Activated T-cell treated with anti-CD3 and anti-CD28 coated beads, Interleukin-2, amount 50 U/mL, for 72 hours (primary cell): ENCODE data around the gene MRGPRG. TPM values are rescaled to one million over a fixed set of nuclear protein-coding genes. Genes with fewer than 3 reads are reported as not detected.

ENCODE experiments used
- ATAC-seq, 2 donors: fragments of 150-1000 bp; cut with Tn5 transposase; replicated peaks in 1 of 2; 2 replicates each; pipeline ENCODE4 v1.10.0; 2021; ENCODE audit warnings: moderate library complexity in 2 of 2, mild to moderate bottlenecking in 1 of 2
- DNase-seq, 2 donors: peaks; one replicate each; pipeline ENCODE4 v3.0.0; 2021 to 2022; ENCODE audit warnings: mixed read lengths in 1 of 2
- H3K27ac Mint-ChIP-seq: one replicate; pipeline ENCODE4 v1.8.0; 2022; ENCODE audit warnings: mild to moderate bottlenecking, moderate library complexity, mixed read lengths
- H3K27me3 Mint-ChIP-seq: one replicate; pipeline ENCODE4 v1.8.0; 2022; ENCODE audit warnings: low read depth, mixed read lengths
- H3K36me3 Mint-ChIP-seq, 2 donors: one replicate each; pipeline ENCODE4 v1.8.0; 2022; ENCODE audit warnings: mixed read lengths in 2 of 2, mild to moderate bottlenecking in 1 of 2; ENCODE audit not compliant: insufficient read depth in 2 of 2
- H3K4me1 Mint-ChIP-seq: one replicate; pipeline ENCODE4 v1.8.0; 2022; ENCODE audit warnings: low read depth, mixed read lengths
- H3K4me3 Mint-ChIP-seq, 2 donors: one replicate each; pipeline ENCODE4 v1.8.0; 2022; ENCODE audit warnings: mild to moderate bottlenecking in 2 of 2, mixed read lengths in 2 of 2, moderate library complexity in 2 of 2
- H3K9me3 Mint-ChIP-seq, 2 donors: one replicate each; pipeline ENCODE4 v1.8.0; 2022; ENCODE audit warnings: mixed read lengths in 2 of 2
- total RNA-seq, 2 donors: library from RNA; stranded (reverse); gene quantifications; one replicate each; pipeline ENCODE4 v1.2.3, GENCODE V29; 2022

MRGPRG gene
- total RNA-seq, 2 donors from 2014 or later, result not detected

GRCh38 chr11:3230636-3231549, 12.3 kb upstream of the MRGPRG start:
- DNase-seq (no peak), ATAC-seq (no peak)
- H3K4me1 Mint-ChIP-seq, result no peaks in the 10 kb centered on the region
- H3K4me3 Mint-ChIP-seq, result no peak overlapping the region
- no peaks in the 10 kb centered on the region for H3K36me3 Mint-ChIP-seq
- peaks cover 5% of the 10 kb centered on the region for H3K27me3 Mint-ChIP-seq
- no peak overlapping the region for H3K27ac Mint-ChIP-seq
- H3K9me3 Mint-ChIP-seq, result no peaks in the 10 kb centered on the region

- Mint-ChIP-seq H3K36me3 (no peaks in the 10 kb centered on the region), H3K4me1 (no peaks in the 10 kb centered on the region), H3K27ac (no peak overlapping the region), H3K9me3 (no peaks in the 10 kb centered on the region), H3K4me3 (no peak overlapping the region), H3K27me3 (peaks cover under 1% of the 10 kb centered on the region)
- DNase-seq (no peak), ATAC-seq (no peak)
Observed at GRCh38 chr11:3229673-3230630, 11.3 kb upstream of the MRGPRG start.

GRCh38 chr11:3228445-3228829, 9.8 kb upstream of the MRGPRG start:
- Mint-ChIP-seq H3K36me3 (no peaks in the 10 kb centered on the region), H3K4me1 (peaks cover 2% of the 10 kb centered on the region), H3K27me3 (no peaks in the 10 kb centered on the region), H3K9me3 (no peaks in the 10 kb centered on the region), H3K4me3 (no peak overlapping the region), H3K27ac (no peak overlapping the region)
- ATAC-seq, result no peak
- no peak for DNase-seq

GRCh38 chr11:3227568-3228444, 9.2 kb upstream of the MRGPRG start:
- Mint-ChIP-seq H3K36me3 (no peaks in the 10 kb centered on the region), H3K27ac (no peak overlapping the region), H3K4me1 (peaks cover 8% of the 10 kb centered on the region), H3K9me3 (no peaks in the 10 kb centered on the region), H3K4me3 (no peak overlapping the region), H3K27me3 (no peaks in the 10 kb centered on the region)
- no peak for ATAC-seq
- no peak for DNase-seq

GRCh38 chr11:3226846-3227567, 8.4 kb upstream of the MRGPRG start:
- ATAC-seq (no peak), DNase-seq (no peak)
- no peak overlapping the region for H3K4me3 Mint-ChIP-seq
- H3K27ac Mint-ChIP-seq, result no peak overlapping the region
- H3K36me3 Mint-ChIP-seq, result no peaks in the 10 kb centered on the region
- no peaks in the 10 kb centered on the region for H3K9me3 Mint-ChIP-seq
- peaks cover 12% of the 10 kb centered on the region for H3K4me1 Mint-ChIP-seq
- H3K27me3 Mint-ChIP-seq, result no peaks in the 10 kb centered on the region

- peaks cover 12% of the 10 kb centered on the region for H3K4me1 Mint-ChIP-seq
- no peaks in the 10 kb centered on the region for H3K9me3 Mint-ChIP-seq
- H3K27ac Mint-ChIP-seq, result no peak overlapping the region
- DNase-seq, result no peak
- no peak for ATAC-seq
- no peaks in the 10 kb centered on the region for H3K36me3 Mint-ChIP-seq
- H3K4me3 Mint-ChIP-seq, result no peak overlapping the region
- no peaks in the 10 kb centered on the region for H3K27me3 Mint-ChIP-seq
Observed at GRCh38 chr11:3225826-3226750, 7.5 kb upstream of the MRGPRG start.

- Mint-ChIP-seq H3K27me3 (no peaks in the 10 kb centered on the region), H3K27ac (no peak overlapping the region), H3K36me3 (no peaks in the 10 kb centered on the region), H3K4me1 (peaks cover 12% of the 10 kb centered on the region), H3K4me3 (no peak overlapping the region), H3K9me3 (no peaks in the 10 kb centered on the region)
- ATAC-seq, result no peak
- no peak for DNase-seq
Observed at GRCh38 chr11:3225159-3225758, 6.6 kb upstream of the MRGPRG start.

GRCh38 chr11:3224401-3225057, 5.9 kb upstream of the MRGPRG start:
- DNase-seq (no peak), ATAC-seq (no peak)
- Mint-ChIP-seq H3K9me3 (no peaks in the 10 kb centered on the region), H3K27ac (no peak overlapping the region), H3K27me3 (no peaks in the 10 kb centered on the region), H3K36me3 (no peaks in the 10 kb centered on the region), H3K4me1 (peaks cover 12% of the 10 kb centered on the region), H3K4me3 (no peak overlapping the region)

- Mint-ChIP-seq H3K9me3 (no peaks in the 10 kb centered on the region), H3K4me3 (no peak overlapping the region), H3K4me1 (peaks cover 12% of the 10 kb centered on the region), H3K36me3 (no peaks in the 10 kb centered on the region), H3K27ac (no peak overlapping the region), H3K27me3 (no peaks in the 10 kb centered on the region)
- DNase-seq (no peak), ATAC-seq (no peak)
Observed at GRCh38 chr11:3223932-3224381, 5.3 kb upstream of the MRGPRG start.

- no peaks in the 10 kb centered on the region for H3K36me3 Mint-ChIP-seq
- no peak overlapping the region for H3K27ac Mint-ChIP-seq
- H3K4me3 Mint-ChIP-seq, result no peak overlapping the region
- no peaks in the 10 kb centered on the region for H3K27me3 Mint-ChIP-seq
- H3K4me1 Mint-ChIP-seq, result peaks cover 12% of the 10 kb centered on the region
- ATAC-seq (no peak), DNase-seq (no peak)
- no peaks in the 10 kb centered on the region for H3K9me3 Mint-ChIP-seq
Observed at GRCh38 chr11:3222941-3223915, 4.6 kb upstream of the MRGPRG start.
